CD4-positive, CD25-positive, alpha-beta regulatory T cell (primary cell): ENCODE measurements around the gene HEATR5A. TPM values are rescaled to one million over a fixed set of nuclear protein-coding genes. Genes with fewer than 3 reads are reported as not detected.
"Not testable (repeated sequence)": the region's sequence is repeated elsewhere in the genome, so short reads cannot be mapped to it uniquely, and the experiment has no call there.

ENCODE experiments used
- ATAC-seq, 2 donors: fragments of 150-1000 bp; cut with Tn5 transposase; one replicate each; pipeline ENCODE4 v1.10.0; 2021; ENCODE audit warnings: low read depth in 2 of 2, moderate number of reproducible peaks in 2 of 2, moderate library complexity in 1 of 2
- DNase-seq, 3 donors: peaks; one replicate each; pipeline versions ENCODE4 v3.0.0 to v3.0.0-alpha.2; 2012 to 2022; ENCODE audit warnings: mixed read lengths in 1 of 3
- H3K27ac ChIP-seq: one replicate; pipeline ENCODE4 v1.7.0; 2013; ENCODE audit warnings: mild to moderate bottlenecking, low read length; ENCODE audit not compliant: insufficient read depth, poor library complexity, severe bottlenecking
- H3K27me3 ChIP-seq: one replicate; pipeline ENCODE4 v1.7.0; 2013; ENCODE audit warnings: low read length; ENCODE audit not compliant: control insufficient read depth, insufficient read depth
- H3K36me3 ChIP-seq: one replicate; pipeline ENCODE4 v1.7.0; 2013; ENCODE audit warnings: mild to moderate bottlenecking, low read length, moderate library complexity; ENCODE audit not compliant: control insufficient read depth, insufficient read depth
- H3K4me1 ChIP-seq: 2 replicates; pipeline ENCODE4 v1.7.0; 2013; ENCODE audit warnings: mild to moderate bottlenecking, low read length; ENCODE audit not compliant: insufficient read depth, control insufficient read depth, poor library complexity, severe bottlenecking
- H3K4me3 ChIP-seq: one replicate; pipeline ENCODE4 v1.7.0; 2013; ENCODE audit warnings: low read depth, mild to moderate bottlenecking, low read length, moderate library complexity
- H3K9me3 ChIP-seq, 2 experiments: 1 replicate in 1 of 2; 2 replicates in 1 of 2; pipeline ENCODE4 v1.7.0; 2013; ENCODE audit warnings: low read length in 2 of 2, mild to moderate bottlenecking in 1 of 2, moderate library complexity in 1 of 2; ENCODE audit not compliant: control insufficient read depth in 2 of 2
- H3K27ac Mint-ChIP-seq, 3 donors: one replicate each; pipeline ENCODE4 v1.8.0; 2020 to 2022; ENCODE audit warnings: mild to moderate bottlenecking in 3 of 3, mixed read lengths in 3 of 3, moderate library complexity in 2 of 3
- H3K27me3 Mint-ChIP-seq: one replicate; pipeline ENCODE4 v1.8.0; 2022; ENCODE audit warnings: mild to moderate bottlenecking, mixed read lengths
- H3K36me3 Mint-ChIP-seq: one replicate; pipeline ENCODE4 v1.8.0; 2020; ENCODE audit warnings: mixed read lengths
- H3K4me1 Mint-ChIP-seq, 4 donors: one replicate each; pipeline ENCODE4 v1.8.0; 2020 to 2022; ENCODE audit warnings: mixed read lengths in 4 of 4, mild to moderate bottlenecking in 1 of 4
- H3K4me3 Mint-ChIP-seq, 4 donors: one replicate each; pipeline ENCODE4 v1.8.0; 2020 to 2022; ENCODE audit warnings: mild to moderate bottlenecking in 4 of 4, mixed read lengths in 4 of 4, moderate library complexity in 3 of 4
- H3K9me3 Mint-ChIP-seq, 7 donors: one replicate each; pipeline ENCODE4 v1.8.0; 2020 to 2022; ENCODE audit warnings: mixed read lengths in 7 of 7, mild to moderate bottlenecking in 3 of 7, moderate library complexity in 2 of 7
- polyA plus RNA-seq, 4 donors: library from polyadenylated mRNA; unstranded; fragments of 300-500 nt; fragmentation: Illumina TruSeq; gene quantifications; one replicate each; pipeline ENCODE4 v1.2.3, GENCODE V29; 2021
- total RNA-seq: library from RNA; stranded (reverse); gene quantifications from one replicate; pipeline ENCODE4 v1.2.3, GENCODE V29; 2022

HEATR5A gene
- total and polyA plus RNA-seq, 5 donors from 2014 or later: 4.2 to 11.4 (median 6.1) TPM

DNA sequence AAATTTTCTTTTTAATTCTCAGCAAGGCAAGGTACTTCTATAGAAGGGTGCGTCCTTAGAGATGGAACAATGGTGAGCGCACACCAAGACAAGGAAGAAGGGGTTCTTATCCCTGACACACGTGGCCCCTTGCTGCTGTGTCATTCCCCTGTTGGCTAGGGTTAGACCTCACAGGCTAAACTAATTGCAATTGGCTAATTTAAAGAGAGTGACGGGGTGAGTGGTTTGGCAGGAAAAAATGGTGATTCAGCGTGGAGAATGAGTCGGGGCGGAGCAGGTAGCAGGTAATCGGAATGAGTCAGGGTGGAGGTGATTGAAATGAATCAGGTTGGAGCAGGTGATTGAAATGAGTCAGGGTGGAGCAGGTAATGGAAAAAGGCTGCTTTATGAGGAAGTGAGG is 176.5 kb downstream of the HEATR5A start:
- H3K4me3 Mint-ChIP-seq: peak overlapping the region in 1 of 4 donors; percentile 13
- peaks cover 5 to 28% (median 13%) of the 10 kb centered on the region in 4 donors for H3K4me1 Mint-ChIP-seq
- Histone ChIP-seq H3K27ac (no peak overlapping the region), H3K9me3 (no peaks in the 10 kb centered on the region), H3K27me3 (no peaks in the 10 kb centered on the region), H3K36me3 (no peaks in the 10 kb centered on the region), H3K4me1 (peaks cover 5% of the 10 kb centered on the region), H3K4me3 (no peak overlapping the region)
- H3K27ac Mint-ChIP-seq: no peak overlapping the region
- no peak for DNase-seq
- no peak for ATAC-seq
- no peaks in the 10 kb centered on the region for H3K36me3 Mint-ChIP-seq
- H3K27me3 Mint-ChIP-seq: peaks cover 17% of the 10 kb centered on the region
- peaks cover 0 to 2% (median 0%) of the 10 kb centered on the region in 7 donors for H3K9me3 Mint-ChIP-seq

DNA sequence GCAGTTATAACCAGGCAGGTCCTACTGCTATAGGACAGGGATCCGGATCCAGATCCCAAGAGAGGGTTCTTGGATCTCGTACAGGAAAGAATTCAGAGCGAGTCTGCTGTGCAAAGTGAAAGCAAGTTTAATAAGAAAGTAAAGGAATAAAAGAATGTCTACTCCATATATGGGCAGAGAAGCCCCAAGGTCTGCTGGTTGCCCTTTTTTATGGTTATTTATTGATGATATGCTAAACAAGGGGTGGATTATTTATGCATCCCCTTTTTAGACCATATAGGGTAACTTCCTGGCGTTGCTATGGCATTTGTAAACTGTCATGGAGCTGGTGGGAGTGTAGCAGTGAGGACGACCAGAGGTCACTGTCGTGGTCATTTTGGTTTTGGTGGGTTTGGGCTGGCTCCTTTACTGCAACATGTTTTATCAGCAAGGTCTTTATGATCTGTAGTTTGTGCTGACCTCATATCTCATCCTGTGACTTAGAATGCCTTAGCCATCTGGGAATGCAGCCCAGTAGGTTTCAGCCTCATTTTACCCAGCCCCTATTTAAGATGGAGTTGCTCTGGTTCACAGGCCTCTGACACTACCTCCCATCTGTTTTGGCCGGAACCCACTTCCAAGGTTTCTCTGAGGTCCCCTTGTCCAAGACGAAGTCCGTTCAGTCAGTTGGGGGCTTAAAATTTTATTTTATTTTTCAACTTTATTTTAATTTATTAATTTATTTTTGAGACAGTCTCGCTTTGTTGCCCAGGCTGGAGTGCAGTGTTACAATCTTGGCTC is 178.0 kb downstream of the HEATR5A start:
- H3K27me3 Mint-ChIP-seq: peaks cover 17% of the 10 kb centered on the region
- ATAC-seq: not testable (repeated sequence)

More for the DNA sequence above, 178.0 kb downstream of the HEATR5A start:
- not testable (repeated sequence) for H3K4me3 Mint-ChIP-seq, H3K27me3 ChIP-seq, H3K36me3 Mint-ChIP-seq, H3K4me1 ChIP-seq, DNase-seq, H3K36me3 ChIP-seq, H3K9me3 ChIP-seq, H3K4me3 ChIP-seq, H3K27ac ChIP-seq, H3K9me3 Mint-ChIP-seq
- Mint-ChIP-seq H3K27ac (peak overlapping the region; percentile 15 to 85 (median 59)), H3K4me1 (peaks cover 5 to 28% (median 13%) of the 10 kb centered on the region in 4 donors)

Other genes with a start within 250 kb of the HEATR5A start
- 172 TPM for gene HECTD1, start 212.8 kb downstream of the HEATR5A start, total RNA-seq
- gene HECTD1, start 212.8 kb downstream of the HEATR5A start, polyA plus RNA-seq: 10 to 100 TPM; 25.3 to 29.3 (median 27.0) TPM
- 7.8 TPM for gene DTD2, start 37.0 kb upstream of the HEATR5A start, total RNA-seq
- gene DTD2, start 37.0 kb upstream of the HEATR5A start, polyA plus RNA-seq: 10 to 100 TPM; 12.7 to 23.7 (median 17.7) TPM
- not detected for gene GPR33, start 67.5 kb upstream of the HEATR5A start, total RNA-seq
- not detected for gene GPR33, start 67.5 kb upstream of the HEATR5A start, polyA plus RNA-seq
- gene NUBPL, start 140.9 kb upstream of the HEATR5A start, total RNA-seq: 8.1 TPM
- 1 to 10 TPM; 4.2 to 9.9 (median 7.0) TPM for gene NUBPL, start 140.9 kb upstream of the HEATR5A start, polyA plus RNA-seq